GM19328 (cell line): Measurements from ENCODE around the gene RASL10B.

Source experiments
- ATAC-seq: cut with Tn5 transposase; IDR thresholded peaks from one replicate; pipeline ENCODE4 v1.9.1; 2021; ENCODE audit warnings: mild to moderate bottlenecking, moderate library complexity; ENCODE audit not compliant: unreplicated experiment

RASL10B gene

GRCh38 chr17:35716897-35717465 is 14.5 kb upstream of the RASL10B start:
- no peak for ATAC-seq

DNA sequence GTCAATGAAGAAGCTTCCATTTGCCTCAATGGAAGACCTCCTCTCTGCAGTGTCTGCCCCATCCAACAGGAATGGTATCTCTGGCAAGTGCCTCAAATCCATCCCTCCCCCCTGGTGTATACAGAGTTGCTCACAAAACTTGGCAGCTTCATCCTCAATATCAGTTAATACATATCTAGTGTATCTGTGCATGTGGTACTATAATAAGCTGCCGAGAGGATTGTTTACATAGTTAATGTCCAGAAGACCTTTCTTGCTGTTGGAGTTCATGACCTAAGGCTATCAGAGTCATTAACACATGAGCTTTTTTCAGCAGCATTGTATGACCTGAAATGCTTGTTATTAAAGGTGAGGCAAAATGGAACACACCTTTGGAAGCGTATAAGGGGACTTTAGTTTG is 14.0 kb upstream of the RASL10B start:
- ATAC-seq = no peak

DNA sequence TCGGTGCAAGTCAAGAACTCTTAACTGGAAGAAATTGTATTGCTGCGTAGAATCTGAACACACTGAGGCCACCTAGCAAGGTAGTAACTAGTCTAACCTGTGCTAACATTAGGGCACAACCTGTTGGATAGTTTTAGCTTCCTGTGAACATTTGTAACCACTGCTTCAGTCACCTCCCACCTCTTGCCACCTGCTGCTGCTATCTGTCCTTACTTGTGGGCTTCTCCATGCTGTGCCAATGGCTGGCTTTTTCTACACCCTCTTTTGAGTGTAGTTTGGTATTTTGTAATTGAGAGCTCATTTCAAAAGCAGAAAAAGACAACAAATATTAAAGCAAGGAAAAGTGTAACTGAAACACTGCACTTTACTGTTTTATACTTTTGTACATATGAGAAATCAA is 7.7 kb upstream of the RASL10B start:
- no peak for ATAC-seq

DNA sequence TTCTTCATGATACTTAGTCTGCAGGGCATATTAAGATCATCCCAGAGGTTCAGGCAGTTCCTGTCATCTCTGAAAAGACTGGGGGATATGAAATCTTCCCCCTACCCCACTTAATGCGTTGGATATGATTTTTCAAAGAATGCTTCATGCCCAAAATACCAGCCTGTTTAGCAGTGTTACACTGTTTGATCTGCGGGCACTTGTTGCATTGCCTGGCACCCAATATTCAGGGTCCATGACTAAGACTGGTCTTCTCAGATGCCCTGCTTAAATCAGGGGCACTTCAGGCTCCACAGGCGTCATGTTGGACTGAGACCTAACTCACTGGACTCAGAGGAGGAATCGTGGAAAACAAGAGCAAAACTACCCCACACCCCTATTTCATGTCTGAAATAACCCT is 6.4 kb upstream of the RASL10B start:
- no peak for ATAC-seq

DNA sequence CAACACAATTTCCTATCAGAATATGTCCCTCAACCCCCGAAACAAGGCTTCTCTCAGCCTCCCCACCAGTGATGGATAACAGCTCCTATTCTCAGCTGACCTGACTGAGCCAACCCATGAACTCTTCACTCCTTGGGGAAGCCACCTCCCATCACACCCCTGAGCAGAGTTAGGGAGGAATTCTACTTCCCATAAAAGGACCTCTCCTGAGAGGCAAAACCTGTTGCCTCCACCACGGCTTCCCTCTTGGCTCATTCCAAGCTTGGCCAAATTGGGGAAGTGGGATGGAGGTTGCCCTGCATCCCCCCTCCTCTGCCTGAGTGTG is 5.7 kb upstream of the RASL10B start:
- ATAC-seq = no peak

DNA sequence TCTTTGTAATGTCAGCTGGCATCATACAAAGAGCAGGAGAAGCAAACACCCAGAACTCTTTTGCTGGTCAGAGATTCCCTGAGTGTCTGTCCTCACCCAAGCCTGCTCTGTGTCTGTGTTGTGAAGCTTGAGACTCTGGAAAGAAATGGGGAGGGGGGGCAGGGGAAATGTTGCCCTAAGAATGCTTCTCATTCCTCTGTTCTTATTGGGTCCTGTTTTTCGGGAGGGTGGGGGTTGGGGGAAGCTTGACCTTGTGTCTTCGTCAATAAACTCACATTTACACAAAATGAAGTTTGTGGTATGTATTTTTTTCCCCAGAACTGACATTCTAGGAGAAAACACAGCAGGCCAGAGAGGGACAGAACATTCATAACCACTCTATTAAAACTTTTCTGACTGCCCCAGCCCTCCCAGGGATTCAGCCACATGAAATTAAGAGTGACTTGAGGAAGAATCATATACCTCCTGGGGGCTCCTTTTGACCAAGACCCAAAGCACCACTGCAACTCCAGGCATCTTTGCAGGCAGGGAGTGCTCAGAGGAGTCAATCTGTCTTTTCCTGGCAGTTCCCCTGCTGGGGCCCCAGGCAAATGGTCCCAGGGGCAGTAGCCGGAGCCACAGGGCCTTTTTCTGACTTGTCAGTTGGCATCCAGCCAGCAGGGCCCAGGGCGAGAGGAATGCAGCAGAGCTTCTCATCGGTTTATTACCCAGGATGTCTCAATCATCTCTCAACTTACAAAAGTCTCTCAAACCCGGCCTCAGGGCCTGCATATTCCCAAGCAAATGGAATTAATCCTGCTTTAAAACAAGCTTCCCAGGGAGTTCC is 5.1 kb upstream of the RASL10B start:
- no peak for ATAC-seq

DNA sequence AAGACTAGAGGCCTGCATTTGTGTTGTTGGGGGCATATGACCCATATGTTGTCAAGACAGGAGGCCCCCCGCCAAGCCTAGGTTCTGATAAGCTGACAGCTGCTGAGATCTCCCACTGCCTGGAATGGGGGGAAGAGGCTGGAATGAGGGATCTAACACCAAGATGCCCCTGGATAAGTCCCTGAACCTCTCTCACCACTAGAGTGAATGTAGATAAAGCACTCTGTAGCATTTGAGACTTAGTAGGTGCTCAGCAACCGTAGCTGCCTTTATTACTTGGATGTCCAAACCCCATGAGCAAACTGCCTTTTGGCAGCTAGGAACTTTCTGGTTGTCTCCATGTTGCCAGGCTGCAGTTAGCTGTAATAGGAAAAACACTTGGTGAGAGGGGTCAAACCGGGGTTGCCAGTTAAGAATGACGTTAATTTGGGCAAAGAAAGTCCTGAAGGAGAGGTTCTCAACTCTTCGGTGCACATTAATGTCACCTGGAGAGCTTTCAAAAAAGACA is 4.4 kb upstream of the RASL10B start:
- ATAC-seq = no peak

GRCh38 chr17:35727635-35728034 is 3.8 kb upstream of the RASL10B start:
- no peak for ATAC-seq

GRCh38 chr17:35728551-35728950 is 2.9 kb upstream of the RASL10B start:
- ATAC-seq = no peak

DNA sequence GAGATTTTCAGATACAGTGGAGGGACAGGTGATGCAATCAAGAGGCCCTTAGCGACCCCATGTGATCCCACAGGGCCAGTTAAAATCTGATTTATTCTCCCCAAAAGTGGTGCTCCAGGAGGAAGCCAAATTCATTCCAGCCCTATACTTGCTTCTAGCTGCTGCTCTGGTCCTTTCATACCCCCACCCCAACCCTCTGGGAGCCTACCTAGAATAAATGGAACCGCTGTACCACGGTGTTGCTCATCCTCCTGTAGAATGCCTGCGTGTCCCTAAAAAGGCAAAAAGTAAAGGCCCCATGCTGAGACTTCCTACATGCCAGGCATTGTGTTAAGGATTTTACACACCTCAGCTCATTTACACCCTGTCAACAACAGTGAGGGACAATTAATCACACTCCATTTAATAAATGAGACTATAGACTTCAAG is 2.0 kb upstream of the RASL10B start:
- ATAC-seq = no peak

DNA sequence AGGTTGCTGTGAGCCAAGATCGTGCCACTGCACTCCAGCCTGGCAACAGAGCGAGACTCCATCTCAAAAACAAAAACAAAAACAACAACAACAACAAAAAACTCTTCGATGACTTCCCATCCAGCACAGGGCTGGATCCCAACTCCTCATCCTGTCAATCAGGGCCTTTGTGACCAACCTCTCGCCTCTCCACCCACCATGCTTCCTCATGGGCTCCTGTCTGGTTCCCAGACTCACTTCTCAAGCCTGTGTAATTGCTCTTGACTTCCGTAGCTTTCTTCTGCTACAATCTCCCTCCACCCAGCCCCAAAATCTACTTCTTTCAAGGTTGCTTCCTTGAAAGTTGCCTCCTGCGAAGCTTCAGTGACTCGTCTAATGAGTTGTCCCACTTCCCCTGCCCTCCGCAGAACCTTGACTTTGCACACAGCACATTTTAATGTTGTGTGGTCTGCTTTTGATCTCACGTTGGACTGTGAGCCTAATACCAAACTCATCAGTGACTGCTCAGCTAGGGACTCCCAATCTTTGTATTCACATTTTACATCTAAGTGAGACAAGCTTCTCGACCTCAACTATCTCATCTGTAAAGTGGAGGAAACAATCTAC is 936 bp upstream of the RASL10B start:
- no peak for ATAC-seq

GRCh38 chr17:35731917-35732805 is 722 bp downstream of the RASL10B start:
- no peak for ATAC-seq

GRCh38 chr17:35732806-35733136 is 1.3 kb downstream of the RASL10B start:
- no peak for ATAC-seq

DNA sequence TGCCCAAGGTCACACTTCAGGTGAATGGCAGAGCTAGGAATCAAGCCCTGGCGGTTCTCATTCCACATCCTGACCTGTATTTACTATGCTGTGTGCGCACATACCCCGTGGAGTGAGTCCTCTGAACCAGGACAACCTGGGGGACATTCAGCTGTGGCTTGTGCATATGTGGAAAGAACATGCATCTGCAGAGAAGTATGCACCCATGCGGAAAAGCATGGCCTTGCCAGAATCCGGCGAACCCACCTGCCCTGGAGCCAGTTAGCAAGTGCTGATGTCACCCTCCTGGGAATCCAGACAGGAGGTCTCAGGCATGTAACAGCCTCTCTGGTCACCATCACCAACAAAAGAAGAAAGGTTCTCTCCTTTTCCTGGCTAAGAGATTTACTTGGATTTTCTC is 1.9 kb downstream of the RASL10B start:
- ATAC-seq = no peak

GRCh38 chr17:35734396-35734795 is 3.0 kb downstream of the RASL10B start:
- ATAC-seq = no peak

- ATAC-seq = no peak
These were observed 3.8 kb downstream of the RASL10B start for GRCh38 chr17:35735036-35735805.

GRCh38 chr17:35736236-35736635 is 4.8 kb downstream of the RASL10B start:
- no peak for ATAC-seq

- ATAC-seq = no peak
These were observed 7.2 kb downstream of the RASL10B start for GRCh38 chr17:35738519-35739133.

DNA sequence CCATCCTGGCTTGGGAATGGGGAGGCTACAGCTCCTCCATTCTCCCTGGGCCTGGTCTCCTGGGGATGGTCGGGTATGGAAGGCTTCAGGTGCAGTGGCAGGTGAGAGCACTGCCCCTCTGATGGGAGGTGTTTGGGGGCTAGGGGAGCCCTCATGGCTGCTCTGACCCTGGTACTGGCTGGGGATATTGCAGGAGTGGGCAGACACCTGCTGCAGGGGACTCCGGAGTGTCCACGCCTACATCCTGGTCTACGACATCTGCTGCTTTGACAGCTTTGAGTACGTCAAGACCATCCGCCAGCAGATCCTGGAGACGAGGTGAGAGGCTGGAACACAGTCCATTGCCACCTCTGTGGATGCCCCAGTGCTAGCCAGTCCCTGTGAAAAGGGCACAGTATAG is 8.8 kb downstream of the RASL10B start:
- no peak for ATAC-seq
